ENCODE measurements around the gene OTOA.
"Not testable (repeated sequence)": the region's sequence is repeated elsewhere in the genome, so short reads cannot be mapped to it uniquely, and the experiment has no call there.

OTOA gene

GRCh38 chr16:21663889-21664647, at the start of gene OTOA:
TSS of gene OTOA (plus strand) at chr16:21663968. CDS start at chr16:21678515, 14,547 bp downstream.
- no peak for TF ChIP-seq GATA1 (IDR thresholded peaks at IDR 0.05; ENCODE audit: low read depth, low read length)
- TF ChIP-seq POLR2A (IDR thresholded peaks at IDR 0.05; ENCODE audit: low read length), result no peak
- peak in 1 of 2 experiments; percentile 16 for DNase-seq

- DNase-seq, result no peak
- TF ChIP-seq POLR2A (IDR thresholded peaks at IDR 0.05; ENCODE audit: low read length), result no peak
Measured at GRCh38 chr16:21614896-21615295, 48.9 kb upstream of the OTOA start.

- TF ChIP-seq POLR2A (IDR thresholded peaks at IDR 0.05; ENCODE audit: low read length) (no peak), GATA1 (IDR thresholded peaks at IDR 0.05; ENCODE audit: low read depth, low read length) (no peak)
- DNase-seq, result no peak
Measured at GRCh38 chr16:21617607-21618006, 46.2 kb upstream of the OTOA start.

- DNase-seq, result no peak
- no peak for TF ChIP-seq POLR2A (IDR thresholded peaks at IDR 0.05; ENCODE audit: low read length)
- TF ChIP-seq GATA1 (IDR thresholded peaks at IDR 0.05; ENCODE audit: low read depth, low read length), result no peak
Measured at GRCh38 chr16:21618281-21618680, 45.5 kb upstream of the OTOA start.

- TF ChIP-seq POLR2A (IDR thresholded peaks at IDR 0.05; ENCODE audit: low read length) (no peak), GATA1 (IDR thresholded peaks at IDR 0.05; ENCODE audit: low read depth, low read length) (no peak)
- DNase-seq, result peak; percentile 10 to 45
Measured at GRCh38 chr16:21619765-21620425, 43.9 kb upstream of the OTOA start.

GRCh38 chr16:21620592-21620991, 43.2 kb upstream of the OTOA start:
- TF ChIP-seq POLR2A (IDR thresholded peaks at IDR 0.05; ENCODE audit: low read length), result no peak
- no peak for TF ChIP-seq GATA1 (IDR thresholded peaks at IDR 0.05; ENCODE audit: low read depth, low read length)
- DNase-seq, result no peak

DNA sequence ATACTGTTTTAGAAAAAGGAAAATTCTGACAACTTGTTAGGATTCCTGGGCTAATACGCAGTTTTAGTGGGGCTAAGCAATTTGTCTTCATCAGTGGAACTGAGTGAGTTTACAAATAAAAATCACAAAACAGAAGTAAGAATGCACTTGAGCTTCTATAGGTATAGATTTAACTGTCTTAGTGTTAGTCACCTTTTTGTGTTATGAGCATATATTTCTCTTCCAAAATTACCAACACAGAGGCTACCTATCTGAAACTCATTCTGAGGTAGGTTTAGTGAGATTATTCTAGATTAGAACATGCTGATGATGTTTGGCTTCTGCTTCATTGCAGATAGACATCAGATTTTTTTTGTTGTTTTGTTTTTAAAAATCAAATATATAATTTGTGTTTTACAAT, 41.2 kb upstream of the OTOA start:
- no peak for DNase-seq
- TF ChIP-seq GATA1 (IDR thresholded peaks at IDR 0.05; ENCODE audit: low read depth, low read length), result no peak
- TF ChIP-seq POLR2A (IDR thresholded peaks at IDR 0.05; ENCODE audit: low read length), result no peak

DNA sequence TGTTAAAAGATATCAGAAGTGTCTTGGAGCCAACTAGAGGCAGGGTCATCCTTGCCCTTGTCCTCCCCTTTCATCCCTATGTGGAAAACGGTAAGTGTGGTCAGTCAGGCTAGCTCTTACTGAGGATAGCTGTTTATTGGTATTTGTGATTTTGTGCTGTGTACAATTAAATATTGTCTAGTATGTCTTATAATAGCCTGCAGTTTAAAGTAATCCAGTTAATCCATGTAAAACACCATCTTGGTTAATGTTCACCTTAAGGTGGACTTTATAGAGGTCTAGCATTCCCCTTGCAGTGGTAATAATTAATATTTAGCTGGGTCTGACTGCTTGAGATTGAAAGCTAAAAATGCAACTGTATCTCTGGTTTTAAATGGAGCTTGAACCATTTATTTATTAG, 38.7 kb upstream of the OTOA start:
- DNase-seq, result no peak
- TF ChIP-seq GATA1 (IDR thresholded peaks at IDR 0.05; ENCODE audit: low read depth, low read length), result no peak
- no peak for TF ChIP-seq POLR2A (IDR thresholded peaks at IDR 0.05; ENCODE audit: low read length)

GRCh38 chr16:21626659-21627277, 37.0 kb upstream of the OTOA start:
- no peak for DNase-seq
- TF ChIP-seq GATA1 (IDR thresholded peaks at IDR 0.05; ENCODE audit: low read depth, low read length) (no peak), POLR2A (IDR thresholded peaks at IDR 0.05; ENCODE audit: low read length) (no peak)

- no peak for TF ChIP-seq POLR2A (IDR thresholded peaks at IDR 0.05; ENCODE audit: low read length)
- no peak for TF ChIP-seq GATA1 (IDR thresholded peaks at IDR 0.05; ENCODE audit: low read depth, low read length)
- no peak for DNase-seq
Measured at GRCh38 chr16:21628121-21628726, 35.5 kb upstream of the OTOA start.

- no peak for DNase-seq
- TF ChIP-seq POLR2A (IDR thresholded peaks at IDR 0.05; ENCODE audit: low read length), result no peak
- TF ChIP-seq GATA1 (IDR thresholded peaks at IDR 0.05; ENCODE audit: low read depth, low read length), result no peak
Measured at GRCh38 chr16:21628772-21629171, 35.0 kb upstream of the OTOA start.

DNA sequence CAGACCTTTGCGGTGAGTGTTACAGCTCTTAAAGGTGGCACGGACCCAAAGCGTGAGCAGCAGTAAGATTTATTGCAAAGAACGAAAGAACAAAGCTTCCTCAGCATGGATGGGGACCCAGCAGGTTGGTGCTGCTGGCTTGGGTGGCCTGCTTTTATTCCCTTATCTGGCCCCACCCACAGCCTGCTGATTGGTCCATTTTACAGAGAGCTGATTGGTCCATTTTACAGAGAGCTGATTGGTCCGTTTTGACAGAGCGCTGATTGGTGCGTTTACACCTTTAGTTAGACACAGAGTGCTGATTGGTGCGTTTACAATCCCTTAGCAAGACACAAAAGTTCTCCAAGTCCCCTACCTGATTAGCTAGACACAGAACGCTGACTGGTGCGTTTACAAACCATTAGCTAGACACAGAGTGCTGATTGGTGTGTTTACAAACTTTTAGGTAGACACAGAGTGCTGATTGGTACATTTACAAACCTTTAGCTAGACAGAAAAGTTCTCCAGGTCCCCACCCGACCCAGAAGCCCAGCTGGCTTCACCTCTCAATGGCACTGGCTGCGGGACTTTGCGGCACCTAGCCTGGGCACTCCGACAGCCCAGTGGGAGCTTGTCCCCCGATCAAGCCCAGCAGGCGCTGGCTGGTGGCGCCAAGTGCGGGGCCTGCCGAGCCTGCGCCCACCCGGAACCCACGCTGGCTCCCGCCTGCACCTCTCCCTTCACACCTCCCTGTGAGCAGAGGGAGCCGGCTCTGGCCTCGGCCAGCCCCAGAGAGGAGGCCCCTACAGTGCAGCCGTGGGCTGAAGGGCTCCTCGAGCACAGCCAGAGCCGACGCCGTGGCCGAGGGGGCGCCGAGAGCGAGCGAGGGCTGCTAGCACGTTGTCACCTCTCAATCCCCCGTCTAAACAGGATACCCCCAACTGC, 33.9 kb upstream of the OTOA start:
- DNase-seq, result peak in 1 of 2 experiments; percentile 20

DNA sequence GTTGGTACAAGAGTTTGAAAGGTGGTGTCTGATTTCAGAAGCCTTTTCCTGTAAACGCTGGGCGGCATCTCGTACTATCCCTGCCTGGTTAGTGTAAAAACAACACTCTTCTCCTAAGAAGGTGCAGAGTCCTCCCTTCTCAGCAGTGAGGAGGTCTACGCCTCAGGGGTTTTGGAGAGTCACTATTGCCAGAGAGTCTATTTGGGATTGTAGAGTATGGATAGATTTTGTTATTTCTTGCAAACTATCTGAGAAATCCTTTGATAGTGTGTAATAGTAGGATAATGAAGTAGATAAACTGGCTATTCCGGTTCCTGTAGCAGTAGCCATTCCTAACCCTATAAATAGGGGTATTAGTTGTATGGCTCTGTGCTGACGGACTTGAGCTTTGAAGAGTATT, 32.9 kb upstream of the OTOA start:
- not testable (repeated sequence) for DNase-seq

GRCh38 chr16:21631376-21631775, 32.4 kb upstream of the OTOA start:
- DNase-seq, result not testable (repeated sequence)

GRCh38 chr16:21631951-21632575, 31.7 kb upstream of the OTOA start:
- DNase-seq, result not testable (repeated sequence)
